GM13976 (cell line): ENCODE data around the gene TNFSF13.

Experiments
- DNase-seq: peaks from one replicate; pipeline ENCODE4 v3.0.0; 2012; ENCODE audit warnings: low spot score
- in situ Hi-C: fragments of 300-500 bp; cut with MboI; formaldehyde crosslinking; loops from one replicate; pipeline ENCODE4 v1.12.0; 2022; ENCODE audit warnings: low sequenced_read_pairs, mixed read lengths, inconsistent platforms; ENCODE audit not compliant: unreplicated experiment
- TF ChIP-seq, protein P1 (sequence below): IDR thresholded peaks from 2 replicates; pipeline ENCODE4 v1.5.1; 2012; ENCODE audit warnings: borderline replicate concordance, mild to moderate bottlenecking; ENCODE audit not compliant: insufficient read depth; ENCODE audit errors: extremely low read depth, missing control alignments, control extremely low read depth

The TNFSF13 gene

DNA sequence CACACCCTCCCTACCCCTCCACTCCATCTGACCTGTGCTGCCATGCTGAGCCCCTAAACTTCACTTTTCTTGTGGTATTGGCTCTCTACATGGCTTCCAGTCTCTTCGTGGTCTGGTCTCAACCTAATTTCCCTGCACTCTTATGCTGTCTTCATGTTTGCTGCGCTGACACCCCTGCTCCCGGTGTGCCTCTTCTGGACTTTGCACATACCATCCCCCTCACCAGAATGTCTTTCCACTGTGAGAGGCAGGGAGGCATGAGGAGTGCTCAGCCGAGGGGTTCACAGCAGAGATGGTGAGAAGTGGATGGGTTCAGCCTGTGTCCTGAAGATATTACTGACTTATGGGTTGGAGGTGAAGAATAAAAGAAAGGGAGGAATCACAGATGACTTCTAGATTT lies 7.2 kb upstream of the TNFSF13 start:
- TF ChIP-seq, protein P1, sequence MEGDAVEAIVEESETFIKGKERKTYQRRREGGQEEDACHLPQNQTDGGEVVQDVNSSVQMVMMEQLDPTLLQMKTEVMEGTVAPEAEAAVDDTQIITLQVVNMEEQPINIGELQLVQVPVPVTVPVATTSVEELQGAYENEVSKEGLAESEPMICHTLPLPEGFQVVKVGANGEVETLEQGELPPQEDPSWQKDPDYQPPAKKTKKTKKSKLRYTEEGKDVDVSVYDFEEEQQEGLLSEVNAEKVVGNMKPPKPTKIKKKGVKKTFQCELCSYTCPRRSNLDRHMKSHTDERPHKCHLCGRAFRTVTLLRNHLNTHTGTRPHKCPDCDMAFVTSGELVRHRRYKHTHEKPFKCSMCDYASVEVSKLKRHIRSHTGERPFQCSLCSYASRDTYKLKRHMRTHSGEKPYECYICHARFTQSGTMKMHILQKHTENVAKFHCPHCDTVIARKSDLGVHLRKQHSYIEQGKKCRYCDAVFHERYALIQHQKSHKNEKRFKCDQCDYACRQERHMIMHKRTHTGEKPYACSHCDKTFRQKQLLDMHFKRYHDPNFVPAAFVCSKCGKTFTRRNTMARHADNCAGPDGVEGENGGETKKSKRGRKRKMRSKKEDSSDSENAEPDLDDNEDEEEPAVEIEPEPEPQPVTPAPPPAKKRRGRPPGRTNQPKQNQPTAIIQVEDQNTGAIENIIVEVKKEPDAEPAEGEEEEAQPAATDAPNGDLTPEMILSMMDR, result no peak
- no peak for DNase-seq
- in situ Hi-C loops, result no loop called here

DNA sequence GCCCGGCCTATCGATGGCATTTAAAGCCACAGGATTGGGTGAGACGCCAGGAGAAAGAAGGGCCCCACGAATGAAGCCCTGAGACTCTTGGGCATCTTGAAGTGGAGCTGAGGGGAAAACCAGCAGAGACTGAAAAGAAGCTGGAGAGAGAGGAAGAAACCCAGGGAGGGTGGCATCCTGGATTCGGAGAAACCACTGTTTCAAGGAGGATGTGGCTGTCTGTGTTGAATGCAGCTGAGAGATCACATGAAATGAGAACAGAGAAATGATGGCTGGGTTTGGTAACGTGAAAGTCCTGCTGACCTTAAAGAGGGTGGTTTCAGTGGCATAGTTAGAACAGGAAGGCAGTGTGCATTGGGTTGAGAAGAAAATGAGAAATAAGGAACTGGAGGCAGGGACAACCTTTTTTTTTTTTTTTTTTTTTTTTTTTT lies 5.9 kb upstream of the TNFSF13 start:
- TF ChIP-seq, protein P1, result no peak
- in situ Hi-C loops, result no loop called here
- peak; percentile 64 for DNase-seq

DNA sequence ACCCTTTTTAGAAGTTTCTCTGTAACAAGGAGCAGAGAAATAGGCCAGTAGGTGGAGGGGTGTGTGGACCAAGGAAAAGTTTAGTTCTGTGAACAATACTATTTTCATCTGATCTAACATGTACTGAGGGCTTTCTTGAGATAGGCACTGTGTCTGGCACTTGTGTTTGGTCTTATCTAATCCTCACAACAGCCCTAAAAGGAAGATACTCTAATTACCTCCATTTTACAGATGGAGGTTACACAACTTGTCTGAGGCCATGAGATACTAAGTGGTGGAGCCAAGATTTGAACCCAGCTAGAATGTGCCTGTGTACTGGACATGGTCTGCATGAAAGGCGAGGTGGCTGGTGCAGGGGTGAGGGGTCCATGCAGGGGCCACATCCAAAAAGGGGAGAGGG lies 5.2 kb upstream of the TNFSF13 start:
- TF ChIP-seq, protein P1, result no peak
- in situ Hi-C loops, result no loop called here
- DNase-seq, result no peak

DNA sequence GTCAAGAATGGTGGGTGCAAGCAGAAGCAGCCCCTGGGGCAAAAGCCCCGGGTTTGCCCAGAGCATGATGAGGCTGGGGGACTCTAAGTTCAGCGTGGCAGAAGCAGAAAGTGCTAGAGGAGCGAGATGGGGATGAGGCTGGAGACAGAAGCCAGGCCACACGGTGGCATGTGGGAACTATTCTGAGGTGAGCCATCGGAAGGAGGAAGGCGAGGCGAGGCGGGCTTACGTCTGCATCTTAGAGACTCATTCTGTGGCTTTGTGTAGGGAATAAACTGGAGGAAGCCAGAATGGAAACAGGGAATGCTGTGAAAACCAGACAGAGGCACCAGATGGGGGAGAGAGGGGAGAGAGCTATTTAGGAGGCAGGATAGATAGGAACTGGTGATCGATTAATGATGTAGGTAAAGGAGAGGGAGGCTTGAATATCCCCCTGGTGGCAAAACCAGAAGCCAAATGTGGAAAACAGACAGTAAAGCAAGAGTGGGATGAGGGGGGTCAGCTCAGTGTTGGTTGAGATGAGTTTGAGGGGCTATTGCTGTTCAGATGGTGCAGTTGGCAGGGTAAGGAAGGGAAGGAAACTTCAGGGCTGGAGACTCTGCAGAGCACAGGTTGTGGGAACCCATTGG lies 3.1 kb upstream of the TNFSF13 start:
- TF ChIP-seq, protein P1, result peak; percentile 4
- in situ Hi-C loops, result no loop called here
- DNase-seq, result no peak

DNA sequence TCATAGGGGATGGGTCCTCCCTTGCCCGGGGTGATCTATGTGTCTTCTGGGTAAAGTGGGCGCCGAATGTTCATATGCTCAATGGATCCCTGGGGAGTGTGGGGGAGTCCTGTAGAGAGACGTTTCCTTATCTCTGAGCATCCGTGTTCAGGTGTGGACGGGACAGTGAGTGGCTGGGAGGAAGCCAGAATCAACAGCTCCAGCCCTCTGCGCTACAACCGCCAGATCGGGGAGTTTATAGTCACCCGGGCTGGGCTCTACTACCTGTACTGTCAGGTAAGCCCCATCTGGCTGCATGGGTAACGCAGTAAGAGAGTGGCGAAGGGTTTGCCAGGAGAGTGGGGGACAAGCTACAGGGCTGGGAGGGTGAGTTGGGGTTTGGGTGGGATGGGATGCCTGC lies 1.9 kb upstream of the TNFSF13 start:
- in situ Hi-C loops, result no loop called here
- no peak for DNase-seq
- TF ChIP-seq, protein P1, result no peak

DNA sequence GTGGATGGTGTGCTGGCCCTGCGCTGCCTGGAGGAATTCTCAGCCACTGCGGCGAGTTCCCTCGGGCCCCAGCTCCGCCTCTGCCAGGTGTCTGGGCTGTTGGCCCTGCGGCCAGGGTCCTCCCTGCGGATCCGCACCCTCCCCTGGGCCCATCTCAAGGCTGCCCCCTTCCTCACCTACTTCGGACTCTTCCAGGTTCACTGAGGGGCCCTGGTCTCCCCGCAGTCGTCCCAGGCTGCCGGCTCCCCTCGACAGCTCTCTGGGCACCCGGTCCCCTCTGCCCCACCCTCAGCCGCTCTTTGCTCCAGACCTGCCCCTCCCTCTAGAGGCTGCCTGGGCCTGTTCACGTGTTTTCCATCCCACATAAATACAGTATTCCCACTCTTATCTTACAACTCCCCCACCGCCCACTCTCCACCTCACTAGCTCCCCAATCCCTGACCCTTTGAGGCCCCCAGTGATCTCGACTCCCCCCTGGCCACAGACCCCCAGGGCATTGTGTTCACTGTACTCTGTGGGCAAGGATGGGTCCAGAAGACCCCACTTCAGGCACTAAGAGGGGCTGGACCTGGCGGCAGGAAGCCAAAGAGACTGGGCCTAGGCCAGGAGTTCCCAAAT lies 1.3 kb upstream of the TNFSF13 start:
- in situ Hi-C loops, result no loop called here
- no peak for DNase-seq
- TF ChIP-seq, protein P1, result no peak
